Glomerular visceral epithelial cell (primary cell): ENCODE results near the gene PWP2.
"Not testable (repeated sequence)": the region's sequence is repeated elsewhere in the genome, so short reads cannot be mapped to it uniquely, and the experiment has no call there.

Experiments used
- DNase-seq: peaks from one replicate; pipeline ENCODE4 v3.0.0-alpha.2; 2016; ENCODE audit errors: extremely low spot score

The PWP2 gene

DNA sequence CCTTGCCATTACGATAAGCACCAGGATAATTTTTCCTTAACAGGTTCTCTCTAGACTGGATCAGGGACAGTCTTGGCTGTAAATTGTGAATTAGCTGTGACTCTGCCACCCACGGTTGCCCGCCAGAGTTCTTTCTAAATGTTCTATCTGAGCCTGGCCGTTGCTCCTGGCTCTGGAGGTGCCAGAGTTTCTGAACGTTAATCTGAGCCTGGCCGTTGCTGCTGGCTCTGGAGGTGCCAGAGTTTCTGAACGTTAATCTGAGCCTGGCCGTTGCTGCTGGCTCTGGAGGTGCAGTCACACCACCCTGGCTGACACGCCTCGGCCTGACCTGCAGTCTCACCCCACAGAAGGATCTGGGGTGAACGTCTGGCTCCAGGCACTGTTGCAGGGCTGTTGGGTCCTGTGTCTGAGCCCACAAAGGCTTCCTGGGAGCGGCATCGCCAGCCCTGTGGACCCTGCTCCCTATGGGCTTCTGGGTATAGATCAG lies 56.0 kb downstream of the PWP2 start:
- DNase-seq = not testable (repeated sequence)

DNA sequence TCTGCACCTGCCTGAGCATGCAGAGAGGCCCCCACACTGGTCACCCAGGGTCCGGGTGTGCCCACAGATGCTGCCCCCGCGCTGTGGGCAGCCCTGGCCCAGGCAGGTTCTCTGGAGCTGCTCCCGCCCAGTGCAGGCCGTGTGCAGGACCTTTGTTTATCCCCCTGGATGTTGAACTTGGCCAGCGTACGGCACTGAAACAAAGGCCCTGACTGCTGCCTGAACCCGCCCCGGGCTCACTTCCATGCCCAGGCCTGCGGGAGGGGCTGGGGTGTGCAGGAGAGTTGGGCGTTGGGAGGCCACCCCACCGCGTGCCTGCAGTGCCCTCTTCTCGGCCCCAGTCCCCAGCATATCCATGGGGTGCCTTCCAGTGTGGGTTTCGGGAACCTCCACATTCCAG lies 58.7 kb downstream of the PWP2 start:
- not testable (repeated sequence) for DNase-seq

DNA sequence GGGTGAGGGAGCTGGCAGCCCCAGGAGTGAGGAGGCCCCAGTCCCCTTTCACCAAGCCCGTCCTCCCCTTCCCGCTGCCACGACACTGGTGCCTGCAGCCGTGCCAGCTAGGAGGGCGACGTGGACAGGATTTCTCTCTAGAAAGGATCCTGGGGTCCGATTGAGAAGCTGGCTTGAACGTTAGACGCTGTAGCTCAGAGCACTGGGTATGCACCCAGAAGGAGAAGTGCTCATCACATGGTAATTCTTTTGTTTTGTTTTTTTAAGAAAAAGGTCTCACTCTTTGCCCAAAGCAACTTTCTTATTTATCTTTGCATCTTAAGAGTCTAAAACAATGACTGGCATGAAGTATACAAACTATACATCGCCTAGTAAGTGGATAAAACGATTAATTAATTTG lies 60.3 kb downstream of the PWP2 start:
- DNase-seq = not testable (repeated sequence)

DNA sequence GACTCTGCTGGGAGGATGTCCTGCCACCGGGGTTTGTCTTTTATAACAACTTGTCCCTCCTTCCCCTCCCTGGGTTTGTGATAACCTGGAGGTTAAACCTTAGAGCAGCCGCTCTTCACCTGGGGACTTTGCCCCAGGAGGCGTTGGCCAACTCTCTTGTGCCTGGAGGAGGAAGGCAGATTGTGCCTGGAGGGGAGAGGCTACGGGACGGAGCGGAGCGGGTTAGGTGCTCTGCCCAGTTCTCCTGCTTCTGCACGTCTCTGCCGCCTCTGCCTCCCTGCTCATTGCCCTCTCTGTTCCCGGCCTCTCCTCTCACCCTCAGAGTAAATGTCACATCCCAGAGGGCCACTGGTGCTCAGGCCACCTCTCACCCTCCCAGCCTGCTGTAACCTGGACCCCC lies 63.1 kb downstream of the PWP2 start:
- not testable (repeated sequence) for DNase-seq

DNA sequence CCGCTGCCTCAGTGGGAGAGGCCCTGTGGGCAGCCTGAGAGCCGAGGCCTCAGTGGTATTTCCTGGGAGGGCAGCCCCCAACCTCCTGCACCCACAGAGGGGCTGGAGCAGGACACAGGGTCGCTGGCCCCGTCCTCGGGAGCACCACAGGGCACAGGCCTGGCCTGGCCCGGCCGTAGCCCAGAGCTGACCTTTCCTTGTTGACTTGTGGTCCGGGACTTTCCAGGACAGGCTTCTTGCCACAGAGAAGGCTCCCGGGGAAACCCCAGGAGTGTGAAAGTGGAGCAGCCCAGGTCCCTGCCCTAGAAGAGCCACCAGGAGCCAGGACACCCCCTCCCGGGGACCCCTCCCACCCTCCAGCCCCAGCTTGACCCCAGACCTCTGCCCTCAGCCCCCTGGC lies 63.7 kb downstream of the PWP2 start:
- not testable (repeated sequence) for DNase-seq

DNA sequence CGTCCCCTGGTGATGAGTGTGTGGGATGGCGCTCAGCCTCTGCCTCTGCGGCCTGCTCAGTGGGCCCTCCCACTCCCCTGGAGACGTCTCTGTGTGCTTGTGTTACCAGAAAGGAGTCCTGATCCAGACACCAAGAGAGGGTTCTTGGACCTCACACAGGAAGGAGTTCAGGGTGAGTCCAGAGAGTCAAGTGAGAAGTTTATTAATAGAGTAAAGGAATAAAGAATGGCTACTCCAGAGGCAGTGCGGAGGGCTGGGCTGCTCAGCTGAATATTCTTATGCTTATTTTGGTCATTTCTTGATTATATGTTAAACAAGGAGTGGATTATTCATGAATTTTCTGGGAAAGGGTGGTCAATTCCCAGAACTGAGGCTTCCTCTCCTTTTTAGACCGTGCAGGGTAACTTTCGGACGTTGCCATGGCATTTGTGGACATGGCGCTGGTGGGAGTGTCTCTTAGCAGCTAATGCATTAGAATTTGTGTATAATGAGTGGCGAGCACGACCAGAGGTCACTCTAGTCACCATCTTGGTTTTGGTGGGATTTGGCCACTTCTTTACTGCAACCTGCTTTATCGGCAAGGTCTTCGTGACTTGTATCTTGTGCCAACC lies 64.9 kb downstream of the PWP2 start:
- not testable (repeated sequence) for DNase-seq

DNA sequence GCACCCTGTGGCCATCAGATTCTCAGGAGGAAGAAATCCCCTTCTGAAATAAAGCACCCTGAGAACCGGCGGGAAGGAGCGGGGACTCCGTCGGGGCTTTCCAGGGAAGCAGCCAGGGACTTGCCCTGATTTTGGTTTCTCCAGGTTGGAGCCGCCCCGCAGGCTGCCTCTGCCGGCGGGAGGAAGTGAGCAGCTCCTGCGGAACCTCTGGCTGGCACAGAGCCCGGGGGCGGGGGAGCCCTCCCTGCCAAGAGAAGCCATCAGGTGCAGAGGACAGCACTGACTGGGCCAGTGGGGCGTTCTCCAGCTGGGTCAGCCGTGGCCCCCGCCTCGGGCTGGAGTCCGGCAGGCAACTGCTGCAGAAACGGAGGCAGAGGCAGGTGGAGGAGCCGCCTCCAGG lies 65.5 kb downstream of the PWP2 start:
- not testable (repeated sequence) for DNase-seq

DNA sequence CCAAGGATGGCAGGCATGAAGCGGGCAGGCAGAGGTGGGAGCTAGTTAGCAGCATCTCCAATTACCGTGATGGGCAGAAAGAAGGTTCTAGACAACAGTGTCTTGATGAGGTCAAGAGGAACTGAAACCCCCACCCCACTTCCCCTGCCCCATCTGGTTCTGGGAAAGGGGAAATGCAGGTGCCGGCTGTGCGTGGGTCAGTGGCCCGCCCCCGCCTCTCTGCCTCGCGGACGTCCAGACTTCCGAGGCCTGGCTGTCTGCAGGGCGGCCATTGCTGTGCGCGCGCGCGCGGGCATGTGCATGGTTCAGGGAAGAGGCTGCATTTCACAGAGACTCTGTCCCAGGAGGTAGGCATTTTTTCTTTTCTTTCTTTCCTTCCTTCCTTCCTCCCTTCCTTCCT lies 68.0 kb downstream of the PWP2 start:
- DNase-seq = not testable (repeated sequence)

DNA sequence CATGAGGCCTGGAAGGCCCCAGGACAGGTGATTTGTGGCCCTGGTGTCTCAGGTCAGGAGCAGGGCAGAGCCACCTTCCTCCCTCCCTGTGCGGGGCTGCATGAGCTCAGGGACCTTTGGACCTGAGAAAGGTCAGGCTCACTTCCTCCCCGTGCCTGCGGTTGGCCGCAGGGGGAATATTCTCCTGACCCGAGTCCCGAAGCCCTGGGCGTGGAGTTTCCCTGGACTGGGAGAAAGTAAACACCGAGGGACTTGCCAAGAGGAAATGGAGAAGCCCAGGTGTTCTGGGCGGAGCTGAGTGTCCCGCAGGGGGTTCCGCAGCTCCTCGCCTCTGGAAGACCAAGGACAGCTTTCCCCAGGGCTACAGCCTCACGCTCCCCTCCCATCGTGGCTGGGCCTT lies 68.9 kb downstream of the PWP2 start:
- not testable (repeated sequence) for DNase-seq
